OCI-LY3 (cell line): ENCODE results near the gene JPT2.

ENCODE experiments used
- EZH2phosphoT487 ChIP-seq: fragments of 200-600 bp; shearing (Covaris generic); IDR thresholded peaks from 2 replicates; pipeline ENCODE4 v1.6.1; 2018; ENCODE audit warnings: antibody characterized with exemption, mixed run types, low read depth
- TF ChIP-seq, protein P1 (sequence below): fragments of 200-600, 300-600 bp; sonication (generic); IDR thresholded peaks from 2 replicates; pipeline ENCODE4 v1.5.1; 2014; ENCODE audit warnings: antibody characterized with exemption, low read length, low read depth

DNA sequence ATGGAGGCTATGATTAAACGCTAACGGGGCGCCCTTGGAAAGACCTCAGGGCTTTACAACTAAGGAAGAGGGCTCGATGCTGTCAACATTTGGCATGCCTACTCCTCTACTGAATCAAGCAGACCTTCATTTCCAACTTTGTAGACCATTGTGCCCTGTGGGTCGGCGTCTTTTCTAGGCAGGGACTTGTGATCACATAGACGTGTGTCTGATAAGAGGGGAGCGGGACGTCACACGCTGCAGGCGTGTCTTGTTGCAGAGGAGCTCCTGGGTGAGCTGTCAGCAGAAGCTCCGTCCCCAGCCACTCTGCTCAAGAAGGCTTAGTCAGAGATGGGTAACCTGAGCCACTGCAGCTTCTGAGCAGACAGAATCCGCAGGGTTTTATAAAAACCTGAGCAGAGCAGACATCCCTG lies 30.7 kb downstream of the JPT2 start:
- TF ChIP-seq, protein P1, sequence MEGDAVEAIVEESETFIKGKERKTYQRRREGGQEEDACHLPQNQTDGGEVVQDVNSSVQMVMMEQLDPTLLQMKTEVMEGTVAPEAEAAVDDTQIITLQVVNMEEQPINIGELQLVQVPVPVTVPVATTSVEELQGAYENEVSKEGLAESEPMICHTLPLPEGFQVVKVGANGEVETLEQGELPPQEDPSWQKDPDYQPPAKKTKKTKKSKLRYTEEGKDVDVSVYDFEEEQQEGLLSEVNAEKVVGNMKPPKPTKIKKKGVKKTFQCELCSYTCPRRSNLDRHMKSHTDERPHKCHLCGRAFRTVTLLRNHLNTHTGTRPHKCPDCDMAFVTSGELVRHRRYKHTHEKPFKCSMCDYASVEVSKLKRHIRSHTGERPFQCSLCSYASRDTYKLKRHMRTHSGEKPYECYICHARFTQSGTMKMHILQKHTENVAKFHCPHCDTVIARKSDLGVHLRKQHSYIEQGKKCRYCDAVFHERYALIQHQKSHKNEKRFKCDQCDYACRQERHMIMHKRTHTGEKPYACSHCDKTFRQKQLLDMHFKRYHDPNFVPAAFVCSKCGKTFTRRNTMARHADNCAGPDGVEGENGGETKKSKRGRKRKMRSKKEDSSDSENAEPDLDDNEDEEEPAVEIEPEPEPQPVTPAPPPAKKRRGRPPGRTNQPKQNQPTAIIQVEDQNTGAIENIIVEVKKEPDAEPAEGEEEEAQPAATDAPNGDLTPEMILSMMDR, result no peak
- TF ChIP-seq EZH2phosphoT487, result no peak
